ENCODE results near the gene SMYD3. TPM values are rescaled to one million over a fixed set of nuclear protein-coding genes. Genes with fewer than 3 reads are reported as not detected.

Gene SMYD3
- total and polyA plus RNA-seq, 2 of the 13 experiments (the other 11 are each of a cell fraction or from before 2014, with no cell fraction given), result 27.7 to 35.8 TPM

DNA sequence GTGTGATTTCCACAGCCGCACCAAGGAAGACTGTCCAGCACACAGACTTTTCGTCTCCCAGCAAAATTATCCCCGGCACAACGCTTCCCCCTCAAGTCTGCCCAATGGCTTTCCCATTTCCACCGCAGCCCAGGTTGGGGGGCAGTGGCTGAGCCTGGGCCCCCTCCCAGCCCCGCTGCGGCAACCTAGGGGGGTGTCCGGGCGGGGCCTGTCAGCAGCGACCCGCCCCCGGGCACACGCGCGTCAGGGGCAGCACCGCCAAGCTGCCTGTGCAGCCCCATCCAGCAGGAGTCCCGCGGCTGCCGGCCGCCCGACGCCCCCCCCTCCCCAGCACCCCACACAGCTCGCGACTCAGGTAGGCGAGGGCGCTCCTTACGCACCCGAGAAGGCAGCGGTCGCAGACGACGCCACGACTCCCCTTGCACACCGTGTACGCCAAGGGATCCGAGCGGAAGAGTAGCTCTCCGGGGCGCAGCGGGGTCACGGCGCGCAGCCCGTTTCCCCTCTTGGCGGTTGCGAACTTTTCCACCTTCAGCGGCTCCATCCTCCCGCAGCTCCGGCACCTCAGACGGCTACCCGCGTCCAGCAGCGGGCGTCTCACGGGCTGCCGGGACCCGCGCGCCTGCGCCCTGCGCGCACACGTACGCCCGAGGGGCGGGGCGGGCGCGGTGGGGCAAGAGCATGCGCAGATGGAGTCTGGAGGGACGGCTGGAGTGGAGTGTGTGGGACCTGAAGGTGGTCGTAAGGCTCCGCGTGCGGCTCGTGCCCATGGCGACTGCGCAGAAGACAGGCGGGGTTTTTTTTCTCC is at the start of gene SMYD3 (continued):
- TF ChIP-seq, protein P1, sequence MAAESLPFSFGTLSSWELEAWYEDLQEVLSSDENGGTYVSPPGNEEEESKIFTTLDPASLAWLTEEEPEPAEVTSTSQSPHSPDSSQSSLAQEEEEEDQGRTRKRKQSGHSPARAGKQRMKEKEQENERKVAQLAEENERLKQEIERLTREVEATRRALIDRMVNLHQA (CRISPR knock-in tag; IDR thresholded peaks at IDR 0.05), result no peak
- no peak for TF ChIP-seq ETV6 (CRISPR knock-in tag; conservative IDR thresholded peaks at IDR 0.05)
- TF ChIP-seq HDAC2 (CRISPR knock-in tag; IDR thresholded peaks at IDR 0.05), result no peak
- no peak for TF ChIP-seq ZNF335 (CRISPR knock-in tag; IDR thresholded peaks at IDR 0.05)
- TF ChIP-seq DMTF1 (CRISPR knock-in tag; IDR thresholded peaks at IDR 0.05), result no peak
- TF ChIP-seq, protein P2, sequence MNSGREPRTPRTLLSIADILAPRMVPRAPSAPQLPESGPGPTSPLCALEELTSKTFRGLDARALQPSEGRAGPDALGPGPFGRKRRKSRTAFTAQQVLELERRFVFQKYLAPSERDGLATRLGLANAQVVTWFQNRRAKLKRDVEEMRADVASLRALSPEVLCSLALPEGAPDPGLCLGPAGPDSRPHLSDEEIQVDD (CRISPR knock-in tag; IDR thresholded peaks at IDR 0.05; ENCODE audit: borderline replicate concordance), result no peak
- TF ChIP-seq ONECUT2 (CRISPR knock-in tag; IDR thresholded peaks at IDR 0.05), result no peak
- peak; percentile 86 for TF ChIP-seq ZNF740 (CRISPR knock-in tag; IDR thresholded peaks at IDR 0.05)
- TF ChIP-seq BHLHE40 (IDR thresholded peaks at IDR 0.05; ENCODE audit: low read length), result no peak
- no peak for TF ChIP-seq NONO (IDR thresholded peaks at IDR 0.05)
- no peak; the same call in 1 of the 2 replicates for TF ChIP-seq NONO (CRISPR knock-in tag; conservative IDR thresholded peaks at IDR 0.05)
- no peak for TF ChIP-seq ATF7 (IDR thresholded peaks at IDR 0.05)
- no peak for TF ChIP-seq ATF7 (CRISPR knock-in tag; IDR thresholded peaks at IDR 0.05)
- no peak for TF ChIP-seq ZNF605 (CRISPR knock-in tag; IDR thresholded peaks at IDR 0.05)
- TF ChIP-seq BRD4 (CRISPR knock-in tag; IDR thresholded peaks at IDR 0.05), result 0 out of 2 replicates have a peak, but pooled peaks have one; percentile 26
- 0 out of 2 replicates have a peak, but pooled peaks have one; percentile 45 for TF ChIP-seq NKX3-1 (CRISPR knock-in tag; IDR thresholded peaks at IDR 0.05)
- TF ChIP-seq ZNF7 (CRISPR knock-in tag; IDR thresholded peaks at IDR 0.05), result no peak
- TF ChIP-seq MED8 (CRISPR knock-in tag; IDR thresholded peaks at IDR 0.05; ENCODE audit: insufficient replicate concordance), result no peak
- TF ChIP-seq, protein P3, sequence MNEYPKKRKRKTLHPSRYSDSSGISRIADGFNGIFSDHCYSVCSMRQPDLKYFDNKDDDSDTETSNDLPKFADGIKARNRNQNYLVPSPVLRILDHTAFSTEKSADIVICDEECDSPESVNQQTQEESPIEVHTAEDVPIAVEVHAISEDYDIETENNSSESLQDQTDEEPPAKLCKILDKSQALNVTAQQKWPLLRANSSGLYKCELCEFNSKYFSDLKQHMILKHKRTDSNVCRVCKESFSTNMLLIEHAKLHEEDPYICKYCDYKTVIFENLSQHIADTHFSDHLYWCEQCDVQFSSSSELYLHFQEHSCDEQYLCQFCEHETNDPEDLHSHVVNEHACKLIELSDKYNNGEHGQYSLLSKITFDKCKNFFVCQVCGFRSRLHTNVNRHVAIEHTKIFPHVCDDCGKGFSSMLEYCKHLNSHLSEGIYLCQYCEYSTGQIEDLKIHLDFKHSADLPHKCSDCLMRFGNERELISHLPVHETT (CRISPR knock-in tag; conservative IDR thresholded peaks at IDR 0.05), result no peak
- TF ChIP-seq SOX6 (IDR thresholded peaks at IDR 0.05), result no peak
- no peak for TF ChIP-seq SOX6 (CRISPR knock-in tag; IDR thresholded peaks at IDR 0.05)
